Fibroblast of pulmonary artery (primary cell): ENCODE measurements around the gene GPR3.
"Not testable (repeated sequence)": the region's sequence is repeated elsewhere in the genome, so short reads cannot be mapped to it uniquely, and the experiment has no call there.

Source experiments
- DNase-seq: peaks from one replicate; pipeline ENCODE4 v3.0.0-alpha.2; 2010; ENCODE audit warnings: low read depth
- H3K4me3 ChIP-seq: replicated peaks from 2 replicates; pipeline ENCODE4 v1.5.1; 2011; ENCODE audit warnings: low read depth, mild to moderate bottlenecking, control low read depth, low read length, moderate library complexity
- CTCF ChIP-seq: IDR thresholded peaks from 2 replicates; pipeline ENCODE4 v1.5.1; 2011; ENCODE audit warnings: mild to moderate bottlenecking, control low read depth, low read length, inconsistent platforms; ENCODE audit errors: missing control alignments

The GPR3 gene

GRCh38 chr1:27402349-27402754 is 9.9 kb downstream of the GPR3 start:
- peak; percentile 61 for TF ChIP-seq CTCF
- DNase-seq = peak; percentile 75
- no peak overlapping the region for H3K4me3 ChIP-seq

- DNase-seq = peak; percentile 53
- H3K4me3 ChIP-seq = no peak overlapping the region
- peak; percentile 33 for TF ChIP-seq CTCF
Measured at GRCh38 chr1:27403065-27403726, 10.8 kb downstream of the GPR3 start.

GRCh38 chr1:27403931-27404330 is 11.5 kb downstream of the GPR3 start:
- no peak overlapping the region for H3K4me3 ChIP-seq
- TF ChIP-seq CTCF = no peak

GRCh38 chr1:27405074-27405473 is 12.7 kb downstream of the GPR3 start:
- DNase-seq = peak; percentile 47
- H3K4me3 ChIP-seq = no peak overlapping the region
- no peak for TF ChIP-seq CTCF

More at GRCh38 chr1:27403931-27404330, 11.5 kb downstream of the GPR3 start:
- DNase-seq = no peak

GRCh38 chr1:27405598-27406361 is 13.4 kb downstream of the GPR3 start:
- not testable (repeated sequence) for DNase-seq, H3K4me3 ChIP-seq

- no peak overlapping the region for H3K4me3 ChIP-seq
- no peak for DNase-seq
- no peak for TF ChIP-seq CTCF
Measured at GRCh38 chr1:27406362-27406680, 13.9 kb downstream of the GPR3 start.

GRCh38 chr1:27406791-27407190 is 14.4 kb downstream of the GPR3 start:
- H3K4me3 ChIP-seq, DNase-seq: not testable (repeated sequence)

GRCh38 chr1:27408151-27408550 is 15.7 kb downstream of the GPR3 start:
- DNase-seq = no peak
- TF ChIP-seq CTCF = no peak
- no peak overlapping the region for H3K4me3 ChIP-seq
